ENCODE data around the gene GPT2. TPM values are rescaled to one million over a fixed set of nuclear protein-coding genes. Genes with fewer than 3 reads are reported as not detected.

Gene GPT2
- total RNA-seq, 1 donor from 2014 or later: 37.9 TPM

GRCh38 chr16:46883353-46883689 lies 841 bp upstream of the GPT2 start:
- DNase-seq (ENCODE audit: low read depth): no peak
- no peak for TF ChIP-seq CTCF (conservative IDR thresholded peaks at IDR 0.05; ENCODE audit: low read depth, low read length)
- peak overlapping the region; percentile 83 for H3K4me3 ChIP-seq (ENCODE audit: low read depth, low read length)

GRCh38 chr16:46884513-46885293 lies 541 bp downstream of the GPT2 start:
- no peak for TF ChIP-seq CTCF (conservative IDR thresholded peaks at IDR 0.05; ENCODE audit: low read depth, low read length)
- no peak for DNase-seq (ENCODE audit: low read depth)
- peak overlapping the region; percentile 83 for H3K4me3 ChIP-seq (ENCODE audit: low read depth, low read length)

- DNase-seq (ENCODE audit: low read depth): no peak
- no peak for TF ChIP-seq CTCF (conservative IDR thresholded peaks at IDR 0.05; ENCODE audit: low read depth, low read length)
- peak overlapping the region; percentile 83 for H3K4me3 ChIP-seq (ENCODE audit: low read depth, low read length)
Measured at GRCh38 chr16:46885960-46886763, 2.0 kb downstream of the GPT2 start.

GRCh38 chr16:46886764-46887523 lies 2.8 kb downstream of the GPT2 start:
- DNase-seq (ENCODE audit: low read depth): no peak
- TF ChIP-seq CTCF (conservative IDR thresholded peaks at IDR 0.05; ENCODE audit: low read depth, low read length): no peak
- H3K4me3 ChIP-seq (ENCODE audit: low read depth, low read length): no peak overlapping the region

- no peak overlapping the region for H3K4me3 ChIP-seq (ENCODE audit: low read depth, low read length)
- no peak for TF ChIP-seq CTCF (conservative IDR thresholded peaks at IDR 0.05; ENCODE audit: low read depth, low read length)
- DNase-seq (ENCODE audit: low read depth): no peak
Measured at GRCh38 chr16:46887524-46887854, 3.3 kb downstream of the GPT2 start.

GRCh38 chr16:46889245-46889941 lies 5.2 kb downstream of the GPT2 start:
- H3K4me3 ChIP-seq (ENCODE audit: low read depth, low read length): no peak overlapping the region
- no peak for TF ChIP-seq CTCF (conservative IDR thresholded peaks at IDR 0.05; ENCODE audit: low read depth, low read length)
- no peak for DNase-seq (ENCODE audit: low read depth)
